Measurements from ENCODE around the gene GSX1.

GRCh38 chr13:27794921-27795717 is 2.8 kb downstream of the GSX1 start:
- TF ChIP-seq ZNF513 (tag by site-specific recombination; IDR thresholded peaks at IDR 0.05), result no peak
- TF ChIP-seq CTCF (tag by site-specific recombination; IDR thresholded peaks at IDR 0.05), result no peak
- no peak for TF ChIP-seq ZNF221 (tag by site-specific recombination; IDR thresholded peaks at IDR 0.05; ENCODE audit: borderline replicate concordance)
- TF ChIP-seq PATZ1 (tag by site-specific recombination; IDR thresholded peaks at IDR 0.05), result no peak
- TF ChIP-seq REST (tag by site-specific recombination; IDR thresholded peaks at IDR 0.05), result no peak
- no peak for TF ChIP-seq ZNF501 (tag by site-specific recombination; IDR thresholded peaks at IDR 0.05)
- no peak for TF ChIP-seq ZNF292 (tag by site-specific recombination; IDR thresholded peaks at IDR 0.05; ENCODE audit: borderline replicate concordance, low read depth)
- TF ChIP-seq ZSCAN30 (tag by site-specific recombination; IDR thresholded peaks at IDR 0.05), result no peak
- TF ChIP-seq ZNF121 (tag by site-specific recombination; IDR thresholded peaks at IDR 0.05), result no peak
- TF ChIP-seq ZIC2 (tag by site-specific recombination; IDR thresholded peaks at IDR 0.05), result no peak
- no peak for TF ChIP-seq ZSCAN18 (tag by site-specific recombination; IDR thresholded peaks at IDR 0.05)
- TF ChIP-seq ZNF639 (tag by site-specific recombination; IDR thresholded peaks at IDR 0.05), result no peak
- TF ChIP-seq ZNF18 (tag by site-specific recombination; IDR thresholded peaks at IDR 0.05), result no peak
- TF ChIP-seq ATF2 (tag by site-specific recombination; IDR thresholded peaks at IDR 0.05; ENCODE audit: low read depth), result no peak
